GM12873 (cell line): Measurements from ENCODE around the gene ENPP3.

Source experiments
- CTCF ChIP-seq: IDR thresholded peaks from 2 replicates; pipeline ENCODE4 v1.5.1; 2012; ENCODE audit warnings: low read depth, mild to moderate bottlenecking, moderate library complexity, low read length, control low read depth; ENCODE audit not compliant: insufficient read depth; ENCODE audit errors: missing control alignments

ENPP3 gene

GRCh38 chr6:131635384-131636340, 1.4 kb upstream of the ENPP3 start:
- no peak for TF ChIP-seq CTCF

- no peak for TF ChIP-seq CTCF
Measured at GRCh38 chr6:131638013-131638412, 911 bp downstream of the ENPP3 start.

GRCh38 chr6:131640100-131640499, 3.0 kb downstream of the ENPP3 start:
- no peak for TF ChIP-seq CTCF

- no peak for TF ChIP-seq CTCF
Measured at GRCh38 chr6:131640576-131640975, 3.5 kb downstream of the ENPP3 start.

- no peak for TF ChIP-seq CTCF
Measured at GRCh38 chr6:131641554-131641953, 4.5 kb downstream of the ENPP3 start.

GRCh38 chr6:131642565-131642964, 5.5 kb downstream of the ENPP3 start:
- TF ChIP-seq CTCF, result no peak

GRCh38 chr6:131642987-131643611, 6.0 kb downstream of the ENPP3 start:
- no peak for TF ChIP-seq CTCF
